Neural cell (in vitro differentiated cells): ENCODE measurements around the gene NOS1AP.

Experiments
- CTCF ChIP-seq: fragments of 450-650 bp; IDR thresholded peaks from 2 replicates; pipeline ENCODE4 v1.5.1; 2014; ENCODE audit warnings: antibody characterized with exemption, mild to moderate bottlenecking, moderate library complexity; ENCODE audit not compliant: poor library complexity, severe bottlenecking
- EP300 ChIP-seq: fragments of 450-650 bp; conservative IDR thresholded peaks from 2 replicates; pipeline ENCODE4 v1.6.1; 2014; ENCODE audit warnings: antibody characterized with exemption, mild to moderate bottlenecking, moderate library complexity; ENCODE audit not compliant: poor library complexity, severe bottlenecking
- EZH2 ChIP-seq: fragments of 200-600, 300-800 bp; shearing (Covaris generic), sonication (generic); IDR thresholded peaks from 2 replicates; pipeline ENCODE4 v1.6.1; 2014; ENCODE audit warnings: antibody characterized with exemption, low read length, borderline replicate concordance, mild to moderate bottlenecking; ENCODE audit not compliant: insufficient read depth, poor library complexity, severe bottlenecking
- RAD21 ChIP-seq: fragments of 450-650 bp; conservative IDR thresholded peaks from 2 replicates; pipeline ENCODE4 v1.6.1; 2014; ENCODE audit warnings: antibody characterized with exemption, mild to moderate bottlenecking, moderate library complexity
- SMC3 ChIP-seq: fragments of 450-650 bp; conservative IDR thresholded peaks from 2 replicates; pipeline ENCODE4 v1.6.1; 2014; ENCODE audit warnings: antibody characterized with exemption, mild to moderate bottlenecking, moderate library complexity; ENCODE audit not compliant: poor library complexity

- TF ChIP-seq CTCF (no peak), RAD21 (no peak), EZH2 (no peak), EP300 (no peak), SMC3 (no peak)
Observed at GRCh38 chr1:162360874-162361260, 291.4 kb downstream of the NOS1AP start.
